Endothelial cell of umbilical vein (primary cell): ENCODE measurements around the gene CNIH2. TPM values are rescaled to one million over a fixed set of nuclear protein-coding genes. Genes with fewer than 3 reads are reported as not detected.

Experiments used
- BruUV-seq: library from RNA; stranded (reverse); fragments of 400-500 nt; replicated peaks from 2 replicates; lab custom pipeline; 2021; lab: Mats Ljungman, UMichigan
- CTCF ChIA-PET: fragments of 300-600, 350-600 bp; sonication (Branson Sonifier 250); formaldehyde crosslinking; loops from one replicate; lab custom pipeline; 2021; ENCODE audit warnings: antibody characterized with exemption, inconsistent platforms; lab: Charles Lee
- POLR2A ChIA-PET: fragments of 300-600, 350-600 bp; sonication (Branson Sonifier 250); formaldehyde crosslinking; loops from one replicate; lab custom pipeline; 2021; ENCODE audit warnings: antibody characterized with exemption, inconsistent platforms; lab: Charles Lee
- DNase-seq: peaks from one replicate; pipeline ENCODE4 v3.0.0-alpha.2; 2011; ENCODE audit warnings: low read depth, low spot score
- FAIRE-seq: peaks from 2 replicates; lab custom pipeline; 2011; peaks lifted over from hg19 to GRCh38; lab: Jason Lieb, UNC
- H2AFZ ChIP-seq: 2 replicates; pipeline ENCODE4 v1.6.0; 2012; ENCODE audit warnings: low read depth, low read length, control low read depth, inconsistent platforms
- H3K27ac ChIP-seq: 2 replicates; pipeline ENCODE4 v1.5.1; 2011; ENCODE audit warnings: low read depth, mild to moderate bottlenecking, control low read depth, low read length, moderate library complexity; ENCODE audit not compliant: insufficient read depth
- H3K27me3 ChIP-seq, 2 experiments: 2 replicates each; pipeline versions ENCODE4 v1.6.0 to v1.6.1; 2011; ENCODE audit warnings: low read length in 2 of 2, mixed read lengths in 1 of 2; ENCODE audit not compliant: control insufficient read depth in 2 of 2, insufficient read depth in 2 of 2
- H3K36me3 ChIP-seq, 2 experiments: 2 replicates in 1 of 2; 3 replicates in 1 of 2; pipeline ENCODE4 v1.5.1; 2011; ENCODE audit warnings: low read length in 2 of 2, mild to moderate bottlenecking in 1 of 2, moderate library complexity in 1 of 2; ENCODE audit not compliant: control insufficient read depth in 2 of 2, insufficient read depth in 2 of 2; ENCODE audit errors: extremely low read depth in 1 of 2
- H3K4me1 ChIP-seq: 3 replicates; pipeline ENCODE4 v1.5.1; 2011; ENCODE audit warnings: mild to moderate bottlenecking, low read length; ENCODE audit not compliant: control insufficient read depth, insufficient read depth; ENCODE audit errors: extremely low read depth
- H3K4me2 ChIP-seq: 2 replicates; pipeline ENCODE4 v1.6.1; 2011; ENCODE audit warnings: low read length, control low read depth, mixed read lengths; ENCODE audit not compliant: insufficient read depth
- H3K4me3 ChIP-seq, 3 experiments: fragments of 200-600 bp in 1 of 3; sonication (generic), shearing (Covaris generic) in 1 of 3; replicated peaks in 1 of 3; 2 replicates each; pipeline ENCODE4 v1.5.1; 2011 to 2016; ENCODE audit warnings: control low read depth in 3 of 3, low read length in 3 of 3, mild to moderate bottlenecking in 2 of 3, inconsistent platforms in 1 of 3, low read depth in 1 of 3, moderate library complexity in 1 of 3; ENCODE audit not compliant: insufficient read depth in 1 of 3
- H3K79me2 ChIP-seq: 2 replicates; pipeline ENCODE4 v1.6.0; 2012; ENCODE audit warnings: low read length, inconsistent platforms; ENCODE audit not compliant: control insufficient read depth, insufficient read depth
- H3K9ac ChIP-seq: replicated peaks from 2 replicates; pipeline ENCODE3; 2011; ENCODE audit warnings: low read length, control low read depth; ENCODE audit not compliant: insufficient read depth; ENCODE audit errors: extremely low read depth
- H3K9me1 ChIP-seq: replicated peaks from 3 replicates; pipeline ENCODE4 v1.6.0; 2011; ENCODE audit warnings: mild to moderate bottlenecking, low read length; ENCODE audit not compliant: control insufficient read depth, insufficient read depth; ENCODE audit errors: extremely low read depth
- H3K9me3 ChIP-seq: replicated peaks from 2 replicates; pipeline ENCODE4 v1.5.1; 2012; ENCODE audit warnings: low read length, inconsistent platforms; ENCODE audit not compliant: control insufficient read depth, insufficient read depth
- H4K20me1 ChIP-seq: replicated peaks from 2 replicates; pipeline ENCODE3; 2011; ENCODE audit warnings: mild to moderate bottlenecking, low read length; ENCODE audit not compliant: control insufficient read depth, insufficient read depth; ENCODE audit errors: extremely low read depth
- CTCF ChIP-seq, 2 donors: IDR thresholded peaks; 1 replicate in 1 of 2; 2 replicates in 1 of 2; pipeline ENCODE4 v1.5.1; 2011; ENCODE audit warnings: low read length in 2 of 2, mild to moderate bottlenecking in 2 of 2, moderate library complexity in 2 of 2, control low read depth in 1 of 2, inconsistent platforms in 1 of 2, low read depth in 1 of 2; ENCODE audit not compliant: insufficient read depth in 1 of 2; ENCODE audit errors: extremely low read depth in 1 of 2
- EZH2 ChIP-seq: IDR thresholded peaks from 2 replicates; pipeline ENCODE4 v1.6.1; 2012; ENCODE audit warnings: borderline replicate concordance, low read depth, mild to moderate bottlenecking, moderate library complexity, low read length, inconsistent platforms; ENCODE audit not compliant: severe bottlenecking
- FOS ChIP-seq: IDR thresholded peaks from 2 replicates; pipeline ENCODE4 v1.6.1; 2011; ENCODE audit warnings: mild to moderate bottlenecking, low read length, moderate library complexity, borderline replicate concordance; ENCODE audit not compliant: insufficient read depth
- GATA2 ChIP-seq: IDR thresholded peaks from 2 replicates; pipeline ENCODE4 v1.7.0; 2011; ENCODE audit warnings: low read depth, mild to moderate bottlenecking, moderate library complexity, mixed read lengths, low read length; ENCODE audit not compliant: insufficient read length, insufficient read depth
- JUN ChIP-seq: IDR thresholded peaks from 2 replicates; pipeline ENCODE4 v1.6.1; 2011; ENCODE audit warnings: borderline replicate concordance, low read depth; ENCODE audit not compliant: insufficient read length, insufficient read depth
- MAX ChIP-seq: IDR thresholded peaks from 2 replicates; pipeline ENCODE4 v1.6.1; 2011; ENCODE audit not compliant: insufficient read depth, insufficient read length
- MYC ChIP-seq: IDR thresholded peaks from one replicate; pipeline ENCODE4 v1.6.1; 2011; ENCODE audit warnings: mild to moderate bottlenecking, low read depth, low read length
- POLR2A ChIP-seq: IDR thresholded peaks from 2 replicates; pipeline ENCODE4 v1.6.1; 2012; ENCODE audit warnings: low read depth, mild to moderate bottlenecking, control low read depth, low read length
- POLR2AphosphoS5 ChIP-seq: IDR thresholded peaks from 2 replicates; pipeline ENCODE4 v1.6.1; 2012; ENCODE audit warnings: low read depth, mild to moderate bottlenecking, control low read depth, low read length, moderate library complexity; ENCODE audit not compliant: insufficient read depth
- dilution Hi-C: fragments of 300-500 bp; cut with MboI; formaldehyde crosslinking; loops from one replicate; pipeline ENCODE4 v1.15.0; 2019; ENCODE audit warnings: low sequenced_read_pairs; ENCODE audit not compliant: extremely low pct_ligation_motif_present
- intact Hi-C: fragments of 100-400 bp; cut with micrococcal nuclease; formaldehyde crosslinking; loops from one replicate; pipeline ENCODE4 v1.10.0; 2022
- polyA plus RNA-seq, 4 experiments: library from polyadenylated mRNA; depleted of rRNA in 3 of 4; stranded (reverse) in 3 of 4; unstranded in 1 of 4; fragments of >200 nt; gene quantifications; 2 replicates each; pipeline versions ENCODE4 v1.2.1 to v1.2.3, GENCODE V29; 2011 to 2012; ENCODE audit warnings: missing spikeins in 1 of 4
- total RNA-seq: library from RNA; stranded (reverse); gene quantifications from 2 replicates; pipeline ENCODE4 v1.2.3, GENCODE V29; 2021

Gene CNIH2
- total and polyA plus RNA-seq, 2 donors (not counting 3 experiments of a cell fraction or from before 2014, with no cell fraction given), result 0.46 to 1.2 TPM

- Histone ChIP-seq H3K9me3 (no peaks in the 10 kb centered on the region), H3K79me2 (peaks cover 12% of the 10 kb centered on the region), H2AFZ (peak overlapping the region; percentile 77), H3K4me3 (peak overlapping the region; percentile 9 to 73 (median 62)), H3K9me1 (no peaks in the 10 kb centered on the region), H3K4me1 (peaks cover 13% of the 10 kb centered on the region), H3K27ac (peak overlapping the region; percentile 54), H4K20me1 (no peaks in the 10 kb centered on the region), H3K27me3 (peaks cover 20% of the 10 kb centered on the region in 2 experiments), H3K9ac (peak overlapping the region; percentile 46), H3K36me3 (peaks cover 0 to 6% of the 10 kb centered on the region in 2 experiments), H3K4me2 (peak overlapping the region; percentile 69)
- POLR2A ChIA-PET, result interaction anchor here (1.0 to 1.4 kb wide), 4 partner anchors 22 to 53 kb away, joined by 3 to 12 read pairs (median 7); partner anchors contain the start of genes RAB1B and RIN1
- intact Hi-C loops (loop anchor here (1.0 kb wide), 3 partner anchors 22 to 132 kb away; partner anchors contain the start of gene NPAS4), dilution Hi-C loops (no loop called here)
- FAIRE-seq (no peak), DNase-seq (no peak)
- no peak for TF ChIP-seq JUN
- no peak for TF ChIP-seq POLR2A
- no peak for TF ChIP-seq POLR2AphosphoS5
- TF ChIP-seq MAX, result no peak
- no peak for TF ChIP-seq EZH2
- no peak for TF ChIP-seq MYC
- no peak for TF ChIP-seq GATA2
- no peak for TF ChIP-seq FOS
- TF ChIP-seq CTCF (IDR thresholded peaks at IDR 0.05; ENCODE audit: extremely low read depth in 1 of 2, insufficient read depth in 1 of 2, low read depth in 1 of 2, low read length in 2 of 2), result no peak
- CTCF ChIA-PET, result interaction anchor here (1.0 to 1.9 kb wide), 6 partner anchors 7 to 67 kb away, joined by 3 to 10 read pairs (median 6); no protein-coding TSS in a partner anchor
- TSS peak; percentile 93 for BruUV-seq
Measured at GRCh38 chr11:66289548-66290329, 11.8 kb downstream of the CNIH2 start.
